Hepatocyte (in vitro differentiated cells): ENCODE measurements around the gene CELSR3.

Source experiments
- EZH2 ChIP-seq: fragments of 200-600 bp; sonication (generic); IDR thresholded peaks from 2 replicates; pipeline ENCODE4 v1.6.1; 2016; ENCODE audit warnings: antibody characterized with exemption, mild to moderate bottlenecking, borderline replicate concordance
- TF ChIP-seq, protein P1 (sequence below): fragments of 200-600 bp; sonication (generic); IDR thresholded peaks from 2 replicates; pipeline ENCODE4 v1.5.1; 2016; ENCODE audit warnings: antibody characterized with exemption, mild to moderate bottlenecking; ENCODE audit not compliant: poor library complexity

- no peak for TF ChIP-seq EZH2
- TF ChIP-seq, protein P1, sequence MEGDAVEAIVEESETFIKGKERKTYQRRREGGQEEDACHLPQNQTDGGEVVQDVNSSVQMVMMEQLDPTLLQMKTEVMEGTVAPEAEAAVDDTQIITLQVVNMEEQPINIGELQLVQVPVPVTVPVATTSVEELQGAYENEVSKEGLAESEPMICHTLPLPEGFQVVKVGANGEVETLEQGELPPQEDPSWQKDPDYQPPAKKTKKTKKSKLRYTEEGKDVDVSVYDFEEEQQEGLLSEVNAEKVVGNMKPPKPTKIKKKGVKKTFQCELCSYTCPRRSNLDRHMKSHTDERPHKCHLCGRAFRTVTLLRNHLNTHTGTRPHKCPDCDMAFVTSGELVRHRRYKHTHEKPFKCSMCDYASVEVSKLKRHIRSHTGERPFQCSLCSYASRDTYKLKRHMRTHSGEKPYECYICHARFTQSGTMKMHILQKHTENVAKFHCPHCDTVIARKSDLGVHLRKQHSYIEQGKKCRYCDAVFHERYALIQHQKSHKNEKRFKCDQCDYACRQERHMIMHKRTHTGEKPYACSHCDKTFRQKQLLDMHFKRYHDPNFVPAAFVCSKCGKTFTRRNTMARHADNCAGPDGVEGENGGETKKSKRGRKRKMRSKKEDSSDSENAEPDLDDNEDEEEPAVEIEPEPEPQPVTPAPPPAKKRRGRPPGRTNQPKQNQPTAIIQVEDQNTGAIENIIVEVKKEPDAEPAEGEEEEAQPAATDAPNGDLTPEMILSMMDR: no peak
These were observed 46.4 kb upstream of the CELSR3 start for GRCh38 chr3:48709051-48709461.
